ENCODE measurements around the gene PKN1. TPM values are rescaled to one million over a fixed set of nuclear protein-coding genes. Genes with fewer than 3 reads are reported as not detected.
A peak's percentile ranks its signal among the peaks of the same experiment; 100 is the strongest.

PKN1 gene
- total and polyA plus RNA-seq, 9 of the 15 experiments (the other 6 are each of a cell fraction or from before 2014, with no cell fraction given): 0.30 to 228 (median 77.5) TPM

DNA sequence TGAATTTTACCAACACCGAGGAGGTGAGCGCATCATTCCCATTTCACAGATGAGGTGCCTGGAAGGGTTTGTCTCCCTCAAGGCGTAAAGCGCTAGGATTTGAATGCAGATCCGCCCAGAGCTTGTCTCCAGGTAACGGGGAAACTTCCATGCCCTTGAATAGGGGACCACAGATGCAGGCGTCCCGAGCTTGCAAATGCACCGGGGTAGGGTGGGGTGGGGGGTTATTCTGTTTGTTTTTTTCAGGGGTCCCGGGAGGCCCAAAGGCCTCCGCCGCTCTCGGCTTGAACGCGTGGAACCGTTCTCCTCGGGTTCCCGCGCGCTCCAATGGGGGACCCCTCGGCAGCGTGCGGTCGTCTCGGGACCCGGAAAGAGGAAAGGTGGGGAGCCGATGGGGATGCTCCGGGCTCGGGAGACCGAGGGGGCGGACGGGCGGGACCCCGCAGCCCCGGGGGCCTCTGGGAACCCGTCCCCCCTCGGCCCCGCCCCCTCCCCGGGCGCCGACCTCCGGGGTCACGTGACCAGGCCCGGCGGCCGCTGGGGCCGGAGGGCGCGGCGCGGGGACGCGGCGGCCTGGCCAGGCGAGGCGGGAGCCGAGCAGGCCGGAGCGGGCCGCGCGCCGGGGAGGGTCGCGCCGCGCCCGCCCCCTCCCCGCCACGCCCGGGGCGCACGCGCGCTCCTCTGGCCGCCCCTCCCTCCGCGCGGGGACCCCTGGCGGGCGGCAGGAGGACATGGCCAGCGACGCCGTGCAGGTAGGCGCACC lies at the start of gene PKN1 (continued):
- TF ChIP-seq CTCFL (IDR thresholded peaks at IDR 0.05; ENCODE audit: borderline replicate concordance, insufficient read depth, low read depth, low read length, poor library complexity, severe bottlenecking): peak; percentile 64
- peak; percentile 85 for TF ChIP-seq TOE1 (IDR thresholded peaks at IDR 0.05; ENCODE audit: borderline replicate concordance)
- TF ChIP-seq TOE1 (CRISPR knock-in tag; IDR thresholded peaks at IDR 0.05; ENCODE audit: borderline replicate concordance, low read depth): no peak
- TF ChIP-seq, protein P1, sequence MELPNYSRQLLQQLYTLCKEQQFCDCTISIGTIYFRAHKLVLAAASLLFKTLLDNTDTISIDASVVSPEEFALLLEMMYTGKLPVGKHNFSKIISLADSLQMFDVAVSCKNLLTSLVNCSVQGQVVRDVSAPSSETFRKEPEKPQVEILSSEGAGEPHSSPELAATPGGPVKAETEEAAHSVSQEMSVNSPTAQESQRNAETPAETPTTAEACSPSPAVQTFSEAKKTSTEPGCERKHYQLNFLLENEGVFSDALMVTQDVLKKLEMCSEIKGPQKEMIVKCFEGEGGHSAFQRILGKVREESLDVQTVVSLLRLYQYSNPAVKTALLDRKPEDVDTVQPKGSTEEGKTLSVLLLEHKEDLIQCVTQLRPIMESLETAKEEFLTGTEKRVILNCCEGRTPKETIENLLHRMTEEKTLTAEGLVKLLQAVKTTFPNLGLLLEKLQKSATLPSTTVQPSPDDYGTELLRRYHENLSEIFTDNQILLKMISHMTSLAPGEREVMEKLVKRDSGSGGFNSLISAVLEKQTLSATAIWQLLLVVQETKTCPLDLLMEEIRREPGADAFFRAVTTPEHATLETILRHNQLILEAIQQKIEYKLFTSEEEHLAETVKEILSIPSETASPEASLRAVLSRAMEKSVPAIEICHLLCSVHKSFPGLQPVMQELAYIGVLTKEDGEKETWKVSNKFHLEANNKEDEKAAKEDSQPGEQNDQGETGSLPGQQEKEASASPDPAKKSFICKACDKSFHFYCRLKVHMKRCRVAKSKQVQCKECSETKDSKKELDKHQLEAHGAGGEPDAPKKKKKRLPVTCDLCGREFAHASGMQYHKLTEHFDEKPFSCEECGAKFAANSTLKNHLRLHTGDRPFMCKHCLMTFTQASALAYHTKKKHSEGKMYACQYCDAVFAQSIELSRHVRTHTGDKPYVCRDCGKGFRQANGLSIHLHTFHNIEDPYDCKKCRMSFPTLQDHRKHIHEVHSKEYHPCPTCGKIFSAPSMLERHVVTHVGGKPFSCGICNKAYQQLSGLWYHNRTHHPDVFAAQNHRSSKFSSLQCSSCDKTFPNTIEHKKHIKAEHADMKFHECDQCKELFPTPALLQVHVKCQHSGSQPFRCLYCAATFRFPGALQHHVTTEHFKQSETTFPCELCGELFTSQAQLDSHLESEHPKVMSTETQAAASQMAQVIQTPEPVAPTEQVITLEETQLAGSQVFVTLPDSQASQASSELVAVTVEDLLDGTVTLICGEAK (IDR thresholded peaks at IDR 0.05): no peak
- TF ChIP-seq, protein P1 (CRISPR knock-in tag; IDR thresholded peaks at IDR 0.05): no peak
- peak; percentile 93 for TF ChIP-seq PRDM10 (IDR thresholded peaks at IDR 0.05; ENCODE audit: partially characterized antibody)
- TF ChIP-seq SMAD3 (CRISPR knock-in tag; conservative IDR thresholded peaks at IDR 0.05): no peak
- no peak for TF ChIP-seq ZC3H8 (IDR thresholded peaks at IDR 0.05)
- TF ChIP-seq MCM2 (IDR thresholded peaks at IDR 0.05; ENCODE audit: low read depth): no peak
- TF ChIP-seq, protein P2, sequence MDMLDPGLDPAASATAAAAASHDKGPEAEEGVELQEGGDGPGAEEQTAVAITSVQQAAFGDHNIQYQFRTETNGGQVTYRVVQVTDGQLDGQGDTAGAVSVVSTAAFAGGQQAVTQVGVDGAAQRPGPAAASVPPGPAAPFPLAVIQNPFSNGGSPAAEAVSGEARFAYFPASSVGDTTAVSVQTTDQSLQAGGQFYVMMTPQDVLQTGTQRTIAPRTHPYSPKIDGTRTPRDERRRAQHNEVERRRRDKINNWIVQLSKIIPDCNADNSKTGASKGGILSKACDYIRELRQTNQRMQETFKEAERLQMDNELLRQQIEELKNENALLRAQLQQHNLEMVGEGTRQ (CRISPR knock-in tag; IDR thresholded peaks at IDR 0.05): peak; percentile 76
- TF ChIP-seq EP400 (IDR thresholded peaks at IDR 0.05): peak; percentile 21; the same call in 1 of the 2 replicates
